H1 (cell line): ENCODE results near the gene UMAD1. TPM values are rescaled to one million over a fixed set of nuclear protein-coding genes. Genes with fewer than 3 reads are reported as not detected.

Experiments
- JUN ChIP-seq: IDR thresholded peaks from 2 replicates; pipeline ENCODE4 v1.6.1; 2011; ENCODE audit warnings: low read depth, mild to moderate bottlenecking, improper control_type of control experiment, low read length
- TBP ChIP-seq: IDR thresholded peaks from 2 replicates; pipeline ENCODE4 v1.6.1; 2011; ENCODE audit warnings: low read depth, low read length, improper control_type of control experiment
- YY1 ChIP-seq: IDR thresholded peaks from 2 replicates; pipeline ENCODE4 v1.6.1; 2011; ENCODE audit warnings: low read depth, mild to moderate bottlenecking, low read length
- polyA plus RNA-seq, 7 experiments: library from polyadenylated mRNA; depleted of rRNA in 3 of 7; stranded (reverse) in 5 of 7; unstranded in 2 of 7; fragments of >200 nt in 5 of 7; fragments of 200-250 nt in 2 of 7; gene quantifications; 1 replicate in 5 of 7; 2 replicates in 1 of 7; 4 replicates in 1 of 7; pipeline versions ENCODE4 v1.2.1 to v1.2.3, GENCODE V29; 2011 to 2013; ENCODE audit warnings: missing spikeins in 2 of 7, mixed read lengths in 2 of 7
- total RNA-seq: library from RNA; stranded (reverse); fragmentation: NEBNext Ultra II Directional; extraction: Animal tissue kit (Norgen Biotek cat#: 25700); gene quantifications from 2 replicates; pipeline ENCODE4 v1.2.1, GENCODE V29; 2021

UMAD1 gene
- total and polyA plus RNA-seq, 2 of the 8 experiments (the other 6 are each of a cell fraction or from before 2014, with no cell fraction given) = 10.4 to 12.3 TPM

GRCh38 chr7:7618410-7618809, 22.1 kb upstream of the UMAD1 start (continued):
- TF ChIP-seq YY1 = no peak
- no peak for TF ChIP-seq TBP
- TF ChIP-seq JUN = no peak
- TF ChIP-seq, all 59 proteins: peak for 0
